Tibial artery (tissue), 4 donors: ENCODE results near the gene LTO1.

Experiments used
- DNase-seq, 2 donors: peaks; one replicate each; pipeline ENCODE4 v3.0.0-alpha.2; 2019
- H3K27ac ChIP-seq, 2 donors: fragments of 200-600 bp; sonication (generic) in 1 of 2; 1 replicate in 1 of 2; 2 replicates in 1 of 2; pipeline ENCODE4 v1.5.1; 2018 to 2019; ENCODE audit warnings: mild to moderate bottlenecking in 1 of 2
- H3K27me3 ChIP-seq, 2 donors: fragments of 200-600 bp; sonication (generic) in 1 of 2; one replicate each; pipeline versions ENCODE4 v1.5.1 to v1.6.0; 2016 to 2019
- H3K36me3 ChIP-seq, 3 donors: fragments of 200-600 bp; sonication (generic) in 2 of 3; one replicate each; pipeline ENCODE4 v1.5.1; 2016 to 2019; ENCODE audit warnings: mild to moderate bottlenecking in 2 of 3
- H3K4me1 ChIP-seq, 4 donors: fragments of 200-600 bp; sonication (generic) in 2 of 4; 1 replicate in 3 of 4; 2 replicates in 1 of 4; pipeline ENCODE4 v1.5.1; 2016 to 2019
- H3K4me3 ChIP-seq, 2 donors: fragments of 200-600 bp; sonication (generic) in 1 of 2; 1 replicate in 1 of 2; 2 replicates in 1 of 2; pipeline ENCODE4 v1.5.1; 2018 to 2019; ENCODE audit warnings: mild to moderate bottlenecking in 2 of 2
- H3K9me3 ChIP-seq, 3 donors: fragments of 200-600 bp; sonication (generic) in 1 of 3; one replicate each; pipeline ENCODE4 v1.5.1; 2016 to 2019
- CTCF ChIP-seq, 2 experiments: fragments of 200-600 bp in 1 of 2; fragments of 450-650 bp in 1 of 2; IDR thresholded peaks; one replicate each; pipeline ENCODE4 v1.5.1; 2017 to 2019; ENCODE audit warnings: antibody characterized with exemption in 2 of 2, mild to moderate bottlenecking in 1 of 2, moderate library complexity in 1 of 2
- intact Hi-C: fragments of 100-400 bp; cut with DNase I; formaldehyde crosslinking; loops from one replicate; pipeline ENCODE4 v1.15.0; 2023; ENCODE audit warnings: low total_unique reads

Gene LTO1

DNA sequence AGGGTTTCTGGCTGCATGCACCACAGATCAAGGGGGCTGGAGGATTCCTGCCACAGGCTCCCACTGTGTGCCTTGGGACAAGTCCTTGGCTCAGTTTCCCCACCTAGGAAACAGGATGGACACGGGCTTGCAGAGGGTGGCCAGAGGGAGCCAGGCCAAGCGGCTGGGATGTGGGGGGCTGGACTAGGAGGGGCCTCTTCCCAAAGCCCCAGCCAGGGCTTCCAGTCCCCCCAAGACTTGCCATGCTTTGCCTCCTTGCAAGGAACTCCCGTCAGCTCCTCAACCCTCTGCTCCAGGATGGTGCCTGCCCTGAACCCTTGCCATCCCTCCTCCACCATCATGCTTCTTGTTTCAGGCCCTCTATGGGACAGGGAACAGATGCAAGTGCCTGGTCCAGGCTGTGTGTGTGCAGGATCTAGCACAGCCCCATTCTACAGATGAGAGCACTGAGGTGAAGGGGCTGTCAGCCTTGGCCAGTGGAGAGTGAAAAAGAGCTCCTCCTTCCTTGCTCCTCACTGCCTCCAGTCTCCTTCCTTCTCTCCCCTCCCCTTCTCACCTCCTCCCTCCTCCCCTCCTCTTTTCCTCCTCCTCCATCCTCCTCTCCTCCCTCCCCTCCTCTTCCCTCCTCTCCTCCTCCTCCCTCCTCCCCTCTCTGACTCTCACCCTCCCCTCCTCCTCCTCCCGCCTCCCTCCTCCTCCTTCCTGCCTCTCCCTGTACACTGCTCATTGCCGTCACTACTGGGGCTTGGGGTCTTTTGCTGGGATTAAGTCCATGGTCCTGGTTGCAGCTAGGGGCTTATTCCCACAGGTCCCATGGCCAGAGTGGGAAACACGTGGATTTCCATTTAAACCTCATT lies 42.0 kb upstream of the LTO1 start:
- no peak for TF ChIP-seq CTCF (IDR thresholded peaks at IDR 0.05)
- Histone ChIP-seq H3K27ac (no peak overlapping the region), H3K4me3 (no peak overlapping the region), H3K27me3 (peaks cover 0 to 67% of the 10 kb centered on the region in 2 donors), H3K4me1 (no peaks in the 10 kb centered on the region), H3K9me3 (no peaks in the 10 kb centered on the region), H3K36me3 (no peaks in the 10 kb centered on the region)
- intact Hi-C loops, result loop anchor here (10.0 kb wide), 1 partner anchor 478 kb away; no protein-coding TSS in a partner anchor
- no peak for DNase-seq

- no peaks in the 10 kb centered on the region for H3K36me3 ChIP-seq
- no peaks in the 10 kb centered on the region for H3K9me3 ChIP-seq
- H3K4me3 ChIP-seq, result no peak overlapping the region
- TF ChIP-seq CTCF (IDR thresholded peaks at IDR 0.05), result no peak
- peaks cover 0 to 64% of the 10 kb centered on the region in 2 donors for H3K27me3 ChIP-seq
- intact Hi-C loops, result loop anchor here (10.0 kb wide), 1 partner anchor 479 kb away; no protein-coding TSS in a partner anchor
- H3K27ac ChIP-seq, result no peak overlapping the region
- H3K4me1 ChIP-seq, result no peaks in the 10 kb centered on the region
- no peak for DNase-seq
These were observed 40.9 kb upstream of the LTO1 start for GRCh38 chr11:69716099-69716498.

DNA sequence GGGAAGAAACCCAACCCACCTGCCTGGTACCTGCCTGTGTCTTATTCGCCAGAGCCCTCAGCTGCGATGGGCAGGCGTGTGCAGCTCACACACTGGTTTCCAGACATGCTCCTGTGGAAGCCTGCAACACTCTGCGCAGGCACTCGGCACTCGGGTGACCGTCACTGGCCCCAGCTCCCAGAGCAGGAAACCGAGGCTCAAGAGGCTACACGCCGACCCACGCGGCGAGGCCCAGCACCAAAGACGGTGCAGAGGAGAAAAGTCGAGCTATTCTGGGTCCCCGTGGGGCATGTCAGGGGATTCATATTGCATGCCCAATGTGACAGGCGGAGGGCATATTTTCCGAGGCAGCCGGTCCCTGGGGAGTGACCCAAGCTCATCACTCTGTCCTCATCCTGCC lies 40.3 kb upstream of the LTO1 start:
- no peak overlapping the region for H3K4me3 ChIP-seq

DNA sequence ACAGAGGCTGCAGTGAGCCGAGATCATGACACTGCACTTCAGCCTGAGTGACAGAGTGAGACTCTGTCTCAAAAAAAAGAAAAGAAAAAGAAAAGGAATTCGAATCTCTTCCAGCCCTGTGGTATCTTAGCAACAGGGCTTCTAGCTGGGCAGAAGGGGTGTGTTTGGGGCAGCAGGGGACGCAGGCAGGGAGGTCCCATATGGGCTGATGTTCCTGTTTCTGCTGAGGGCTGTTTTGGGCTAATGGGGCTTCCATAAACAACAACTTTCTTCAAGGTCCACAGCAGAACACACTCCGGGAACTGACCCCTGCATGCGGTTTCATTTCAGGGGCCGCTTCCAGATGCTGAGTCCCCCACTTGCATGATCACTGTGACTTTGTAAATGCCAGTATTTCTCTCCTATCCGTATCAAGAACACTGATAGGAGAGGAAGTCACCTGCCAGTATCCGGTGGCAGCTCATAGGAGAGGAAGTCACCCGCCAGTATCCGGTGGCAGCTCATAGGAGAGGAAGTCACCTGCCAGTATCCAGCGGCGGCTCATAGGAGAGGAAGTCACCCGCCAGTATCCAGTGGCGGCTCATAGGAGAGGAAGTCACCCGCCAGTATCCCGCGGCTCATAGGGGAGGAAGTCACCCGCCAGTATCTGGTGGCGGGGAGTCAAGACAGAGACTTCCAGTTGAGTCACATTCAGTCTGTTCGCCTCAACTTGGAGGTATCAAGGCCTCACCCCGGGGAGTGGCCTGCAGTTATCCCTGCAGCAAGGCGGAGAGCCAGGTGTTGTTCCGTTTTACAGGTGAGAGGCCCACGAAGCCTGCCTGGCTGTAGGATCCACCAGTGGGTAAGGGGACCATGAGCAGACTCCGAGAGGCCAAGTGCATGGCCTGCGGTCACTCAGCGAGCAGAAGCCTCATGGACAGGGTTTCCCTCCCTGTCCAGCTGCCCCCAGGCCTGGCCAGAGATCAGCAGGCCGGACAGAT lies 37.0 kb upstream of the LTO1 start:
- Histone ChIP-seq H3K4me1 (no peaks in the 10 kb centered on the region), H3K27me3 (peaks cover 0 to 47% of the 10 kb centered on the region in 2 donors), H3K36me3 (no peaks in the 10 kb centered on the region), H3K9me3 (no peaks in the 10 kb centered on the region), H3K27ac (no peak overlapping the region), H3K4me3 (no peak overlapping the region)
- intact Hi-C loops, result loop anchor here (10.0 kb wide), 1 partner anchor 483 kb away; no protein-coding TSS in a partner anchor
- no peak for TF ChIP-seq CTCF (IDR thresholded peaks at IDR 0.05)
- no peak for DNase-seq

More for the DNA sequence above, 40.3 kb upstream of the LTO1 start:
- no peak for DNase-seq
- Histone ChIP-seq H3K27ac (no peak overlapping the region), H3K27me3 (peaks cover 0 to 66% of the 10 kb centered on the region in 2 donors), H3K4me1 (no peaks in the 10 kb centered on the region), H3K9me3 (no peaks in the 10 kb centered on the region), H3K36me3 (no peaks in the 10 kb centered on the region)
- no peak for TF ChIP-seq CTCF (IDR thresholded peaks at IDR 0.05)
- intact Hi-C loops, result loop anchor here (10.0 kb wide), 1 partner anchor 479 kb away; no protein-coding TSS in a partner anchor

- Histone ChIP-seq H3K4me3 (no peak overlapping the region), H3K9me3 (no peaks in the 10 kb centered on the region), H3K4me1 (peaks cover 0 to 11% (median 9%) of the 10 kb centered on the region in 4 donors), H3K36me3 (no peaks in the 10 kb centered on the region), H3K27me3 (peaks cover 0 to 58% of the 10 kb centered on the region in 2 donors), H3K27ac (no peak overlapping the region)
- no peak for TF ChIP-seq CTCF (IDR thresholded peaks at IDR 0.05)
- DNase-seq, result no peak
- intact Hi-C loops, result no loop called here
These were observed 33.7 kb upstream of the LTO1 start for GRCh38 chr11:69708736-69709401.
